AG04450 (cell line): ENCODE results near the gene KRTAP19-4. TPM values are rescaled to one million over a fixed set of nuclear protein-coding genes. Genes with fewer than 3 reads are reported as not detected.
"Not testable (repeated sequence)": the region's sequence is repeated elsewhere in the genome, so short reads cannot be mapped to it uniquely, and the experiment has no call there.

Source experiments
- CTCF ChIA-PET: fragments of 300-600, 350-600 bp; formaldehyde crosslinking; extraction: SDS; loops from one replicate; lab custom pipeline; 2022; ENCODE audit warnings: antibody characterized with exemption, inconsistent platforms; lab: Charles Lee
- POLR2A ChIA-PET: fragments of 350-600 bp; formaldehyde crosslinking; extraction: SDS; loops from one replicate; lab custom pipeline; 2021; ENCODE audit warnings: antibody characterized with exemption, inconsistent platforms; lab: Yijun Ruan, JAX
- DNase-seq: peaks from one replicate; pipeline ENCODE4 v3.0.0-alpha.2; 2011; ENCODE audit warnings: low read depth, low spot score
- H3K27ac ChIP-seq: one replicate; pipeline ENCODE4 v1.5.1; 2012; ENCODE audit warnings: low read depth, low read length, control low read depth
- H3K27me3 ChIP-seq: one replicate; pipeline ENCODE4 v1.6.0; 2012; ENCODE audit warnings: low read length; ENCODE audit not compliant: control insufficient read depth, insufficient read depth
- H3K4me3 ChIP-seq: 2 replicates; pipeline ENCODE4 v1.5.1; 2011; ENCODE audit warnings: mild to moderate bottlenecking, low read depth, low read length, control low read depth
- H3K9me3 ChIP-seq: 2 replicates; pipeline ENCODE4 v1.5.1; 2012; ENCODE audit warnings: low read length; ENCODE audit not compliant: control insufficient read depth, insufficient read depth
- CTCF ChIP-seq: IDR thresholded peaks from 2 replicates; pipeline ENCODE4 v1.5.1; 2011; ENCODE audit warnings: low read depth, low read length, control low read depth, inconsistent platforms
- polyA minus RNA-seq: library from RNA; depleted of rRNA, polyadenylated mRNA; stranded (reverse); fragments of >200 nt; gene quantifications from 2 replicates; pipeline ENCODE4 v1.2.3, GENCODE V29; 2011; rRNA and poly(A)+ RNA removed
- polyA plus RNA-seq: library from polyadenylated mRNA; depleted of rRNA; stranded (reverse); fragments of >200 nt; gene quantifications from 2 replicates; pipeline ENCODE4 v1.2.3, GENCODE V29; 2011; rRNA removed

The KRTAP19-4 gene
- polyA plus RNA-seq (not detected in 2 replicates), polyA minus RNA-seq (not detected in 2 replicates)

GRCh38 chr21:30497065-30497464 is at the start of gene KRTAP19-4:
KRTAP19-4 (minus strand) TSS chr21:30497165; CDS start chr21:30497110, 55 bp downstream.
- DNase-seq = no peak
- Histone ChIP-seq H3K9me3 (peaks cover 27% of the 10 kb centered on the region), H3K27ac (no peak within 1 kb of the TSS), H3K27me3 (no peaks in the 10 kb centered on the region), H3K4me3 (no peak within 1 kb of the TSS)
- CTCF ChIA-PET = no interaction called here
- no peak for TF ChIP-seq CTCF
- POLR2A ChIA-PET = no interaction called here

- H3K27ac ChIP-seq = no peak within 1 kb of the TSS
- no peak for TF ChIP-seq CTCF
- POLR2A ChIA-PET = no interaction called here
- H3K4me3 ChIP-seq = no peak within 1 kb of the TSS
- H3K9me3 ChIP-seq = peaks cover 7% of the 10 kb centered on the region
- CTCF ChIA-PET = no interaction called here
- no peaks in the 10 kb centered on the region for H3K27me3 ChIP-seq
- DNase-seq = no peak
Measured at GRCh38 chr21:30541764-30542163, 44.8 kb upstream of the KRTAP19-4 start, which contains the start of gene KRTAP19-6. KRTAP19-6 (minus strand) TSS chr21:30541864; CDS start chr21:30541833, 31 bp downstream.

GRCh38 chr21:30518876-30519275 is 21.9 kb upstream of the KRTAP19-4 start:
- DNase-seq = no peak
- no peaks in the 10 kb centered on the region for H3K27me3 ChIP-seq
- TF ChIP-seq CTCF = no peak
- H3K4me3 ChIP-seq = no peak overlapping the region
- POLR2A ChIA-PET = no interaction called here
- H3K9me3 ChIP-seq = no peaks in the 10 kb centered on the region; the same call in 1 of the 2 replicates
- CTCF ChIA-PET = no interaction called here
- H3K27ac ChIP-seq = no peak overlapping the region

GRCh38 chr21:30515681-30516080 is 18.7 kb upstream of the KRTAP19-4 start:
- peaks cover 6% of the 10 kb centered on the region for H3K9me3 ChIP-seq
- no peak for DNase-seq
- H3K27ac ChIP-seq = no peak overlapping the region
- ChIA-PET CTCF (no interaction called here), POLR2A (no interaction called here)
- no peak overlapping the region for H3K4me3 ChIP-seq
- no peaks in the 10 kb centered on the region for H3K27me3 ChIP-seq
- TF ChIP-seq CTCF = no peak

GRCh38 chr21:30505621-30506205 is 8.7 kb upstream of the KRTAP19-4 start:
- POLR2A ChIA-PET, H3K4me3 ChIP-seq, H3K27me3 ChIP-seq, H3K27ac ChIP-seq, DNase-seq: not testable (repeated sequence)
- CTCF ChIA-PET = interaction anchor here (0.6 kb wide), 1 partner anchor 85 kb away, joined by 9 read pairs; no protein-coding TSS in a partner anchor
- peaks cover 11% of the 10 kb centered on the region for H3K9me3 ChIP-seq
